Progenitor cell of endocrine pancreas (in vitro differentiated cells): Measurements from ENCODE around the gene DYNLT1. TPM values are rescaled to one million over a fixed set of nuclear protein-coding genes. Genes with fewer than 3 reads are reported as not detected.
"Not testable (repeated sequence)": the region's sequence is repeated elsewhere in the genome, so short reads cannot be mapped to it uniquely, and the experiment has no call there.

ENCODE experiments used
- DNase-seq: peaks from one replicate; pipeline ENCODE4 v3.0.0; 2021; ENCODE audit warnings: low spot score; ENCODE audit not compliant: unreplicated experiment
- H3K27ac Mint-ChIP-seq: 2 replicates; pipeline ENCODE4 v1.8.0; 2021; ENCODE audit warnings: mild to moderate bottlenecking, moderate library complexity, mixed read lengths
- H3K27me3 Mint-ChIP-seq: 2 replicates; pipeline ENCODE4 v1.8.0; 2021; ENCODE audit warnings: mixed read lengths
- H3K36me3 Mint-ChIP-seq: 2 replicates; pipeline ENCODE4 v1.8.0; 2022; ENCODE audit warnings: mixed read lengths; ENCODE audit not compliant: insufficient read depth
- H3K4me1 Mint-ChIP-seq: 2 replicates; pipeline ENCODE4 v1.8.0; 2021; ENCODE audit warnings: low read depth, mixed read lengths
- H3K4me3 Mint-ChIP-seq: 2 replicates; pipeline ENCODE4 v1.8.0; 2021; ENCODE audit warnings: low read depth, mild to moderate bottlenecking, moderate library complexity, mixed read lengths
- H3K9me3 Mint-ChIP-seq: 2 replicates; pipeline ENCODE4 v1.8.0; 2021; ENCODE audit warnings: low read depth, mixed read lengths
- total RNA-seq: library from RNA; stranded (reverse); gene quantifications from 2 replicates; pipeline ENCODE4 v1.2.1, GENCODE V29; 2021
- TF ChIP-seq, protein P1 (sequence below): fragments of 200-600 bp; sonication (generic); IDR thresholded peaks from one replicate; pipeline ENCODE4 v1.5.0; 2021; ENCODE audit warnings: antibody characterized with exemption, mild to moderate bottlenecking; ENCODE audit not compliant: unreplicated experiment

DYNLT1 gene
- total RNA-seq, 1 donor from 2014 or later, result 124 TPM

DNA sequence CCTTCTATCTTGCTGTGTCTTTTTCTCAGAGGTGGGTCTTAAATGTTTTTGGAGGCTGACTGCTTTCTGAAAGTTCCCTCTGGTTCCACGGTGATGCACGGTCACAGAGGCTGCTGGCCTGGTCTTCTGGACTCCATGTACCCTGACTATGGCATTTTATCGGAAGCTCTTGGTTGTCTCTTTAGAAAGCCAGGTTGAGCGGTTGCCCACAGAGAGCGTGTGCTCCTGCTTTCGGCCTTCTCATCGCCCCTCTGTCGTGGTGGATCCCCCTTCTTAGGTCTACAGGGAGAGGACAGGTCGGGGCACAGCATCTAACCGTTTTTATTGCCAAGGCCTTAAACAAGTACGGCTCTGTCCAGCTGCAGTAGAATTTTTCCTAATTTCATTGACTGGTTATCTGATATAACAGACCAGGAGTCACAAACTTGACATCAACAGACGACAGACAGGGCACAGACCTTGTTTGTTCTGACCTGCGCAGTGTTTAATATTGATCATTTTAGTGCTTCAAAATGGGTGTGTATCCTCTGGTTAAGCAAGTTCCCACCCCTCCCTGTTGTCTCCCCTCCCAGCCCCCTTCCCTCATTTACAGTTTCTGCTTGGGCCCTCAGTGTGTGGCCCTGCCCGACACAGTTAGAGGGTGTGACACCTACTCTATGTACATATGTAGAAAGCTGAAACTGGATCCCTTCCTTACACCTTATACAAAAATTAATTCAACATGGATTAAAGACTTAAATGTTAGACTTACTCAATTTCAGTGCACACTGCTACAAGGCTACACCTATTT, 30.0 kb upstream of the DYNLT1 start:
- Mint-ChIP-seq H3K27me3 (peaks cover 2% of the 10 kb centered on the region), H3K4me3 (no peak overlapping the region), H3K36me3 (no peaks in the 10 kb centered on the region), H3K4me1 (peaks cover 7% of the 10 kb centered on the region), H3K9me3 (no peaks in the 10 kb centered on the region), H3K27ac (no peak overlapping the region)
- no peak for DNase-seq
- TF ChIP-seq, protein P1, sequence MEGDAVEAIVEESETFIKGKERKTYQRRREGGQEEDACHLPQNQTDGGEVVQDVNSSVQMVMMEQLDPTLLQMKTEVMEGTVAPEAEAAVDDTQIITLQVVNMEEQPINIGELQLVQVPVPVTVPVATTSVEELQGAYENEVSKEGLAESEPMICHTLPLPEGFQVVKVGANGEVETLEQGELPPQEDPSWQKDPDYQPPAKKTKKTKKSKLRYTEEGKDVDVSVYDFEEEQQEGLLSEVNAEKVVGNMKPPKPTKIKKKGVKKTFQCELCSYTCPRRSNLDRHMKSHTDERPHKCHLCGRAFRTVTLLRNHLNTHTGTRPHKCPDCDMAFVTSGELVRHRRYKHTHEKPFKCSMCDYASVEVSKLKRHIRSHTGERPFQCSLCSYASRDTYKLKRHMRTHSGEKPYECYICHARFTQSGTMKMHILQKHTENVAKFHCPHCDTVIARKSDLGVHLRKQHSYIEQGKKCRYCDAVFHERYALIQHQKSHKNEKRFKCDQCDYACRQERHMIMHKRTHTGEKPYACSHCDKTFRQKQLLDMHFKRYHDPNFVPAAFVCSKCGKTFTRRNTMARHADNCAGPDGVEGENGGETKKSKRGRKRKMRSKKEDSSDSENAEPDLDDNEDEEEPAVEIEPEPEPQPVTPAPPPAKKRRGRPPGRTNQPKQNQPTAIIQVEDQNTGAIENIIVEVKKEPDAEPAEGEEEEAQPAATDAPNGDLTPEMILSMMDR, result no peak

- Mint-ChIP-seq H3K9me3 (no peaks in the 10 kb centered on the region), H3K4me3 (no peak overlapping the region), H3K27ac (no peak overlapping the region), H3K36me3 (no peaks in the 10 kb centered on the region), H3K27me3 (peaks cover 11% of the 10 kb centered on the region), H3K4me1 (peaks cover 18% of the 10 kb centered on the region)
- TF ChIP-seq, protein P1, result no peak
- DNase-seq, result no peak
These were observed 28.2 kb upstream of the DYNLT1 start for GRCh38 chr6:158672726-158673125.

DNA sequence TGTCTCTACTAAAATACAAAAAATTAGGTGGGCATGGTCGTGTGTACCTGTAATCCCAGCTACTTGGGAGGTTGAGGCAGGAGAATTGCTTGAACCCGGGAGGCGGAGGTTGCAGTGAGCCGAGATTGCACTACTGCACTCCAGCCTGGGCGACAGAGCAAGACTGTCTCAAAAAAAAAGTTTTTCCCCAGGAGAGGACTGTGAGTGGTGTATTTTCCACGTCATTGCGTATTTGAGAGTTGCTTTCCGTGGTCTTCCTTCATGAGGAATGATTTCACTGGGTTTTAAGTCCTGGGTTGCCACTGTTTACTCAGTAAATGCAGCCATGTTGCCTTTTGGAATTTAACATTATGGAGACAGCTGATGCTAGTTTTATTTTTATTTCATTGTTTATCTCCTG, 27.6 kb upstream of the DYNLT1 start:
- H3K4me3 Mint-ChIP-seq, H3K36me3 Mint-ChIP-seq, H3K9me3 Mint-ChIP-seq, DNase-seq, H3K27ac Mint-ChIP-seq: not testable (repeated sequence)
- Mint-ChIP-seq H3K4me1 (peaks cover 18% of the 10 kb centered on the region), H3K27me3 (peaks cover 17% of the 10 kb centered on the region)

DNA sequence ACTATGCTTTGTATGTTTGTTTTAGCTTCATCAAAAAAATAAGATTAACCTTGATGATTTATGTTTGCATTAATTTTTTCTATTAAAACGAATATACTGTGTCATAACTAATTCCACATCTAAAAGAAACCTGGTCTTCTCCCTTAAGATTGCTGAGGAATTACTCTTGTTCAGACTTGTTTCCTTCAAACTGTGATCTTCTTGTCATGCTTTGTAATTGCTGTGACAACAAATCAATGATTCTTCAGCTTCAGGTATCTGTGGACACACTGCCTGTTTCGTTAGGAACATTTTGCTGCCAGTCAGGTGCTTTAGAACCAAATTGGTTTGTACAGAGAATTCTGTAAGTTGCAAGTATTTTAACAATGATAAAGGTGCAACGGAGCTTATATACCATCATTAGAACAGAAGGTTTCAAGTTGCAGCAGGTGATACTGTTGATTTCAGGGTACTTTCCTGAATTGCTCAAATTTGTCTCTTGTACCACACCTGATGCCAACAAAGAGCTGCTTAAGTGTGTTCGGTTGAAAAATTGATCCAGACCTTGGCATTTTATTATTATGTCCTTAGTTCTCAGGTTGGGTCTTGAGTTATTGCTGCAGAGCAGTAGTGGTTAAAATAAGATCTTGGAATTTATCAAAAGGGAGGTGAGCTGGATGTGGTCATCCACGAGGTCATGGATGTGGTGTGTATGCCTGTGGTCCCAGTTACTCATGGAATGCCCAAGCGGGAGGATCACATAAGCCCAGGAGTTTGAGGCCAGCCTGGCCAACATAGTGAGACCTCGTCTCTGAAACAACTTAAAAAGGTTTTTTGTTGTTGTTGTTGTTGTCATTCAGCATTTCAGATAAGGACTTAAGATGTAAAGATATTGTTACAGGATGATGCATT, 24.8 kb upstream of the DYNLT1 start:
- no peak for DNase-seq
- Mint-ChIP-seq H3K36me3 (no peaks in the 10 kb centered on the region), H3K4me3 (no peak overlapping the region), H3K27ac (no peak overlapping the region), H3K4me1 (peaks cover 12% of the 10 kb centered on the region), H3K9me3 (no peaks in the 10 kb centered on the region), H3K27me3 (peaks cover 30% of the 10 kb centered on the region)
- TF ChIP-seq, protein P1, result no peak

GRCh38 chr6:158668707-158669103, 24.2 kb upstream of the DYNLT1 start:
- H3K4me3 Mint-ChIP-seq, result no peak overlapping the region
- no peaks in the 10 kb centered on the region for H3K36me3 Mint-ChIP-seq
- DNase-seq, result no peak
- H3K27ac Mint-ChIP-seq, result no peak overlapping the region
- TF ChIP-seq, protein P1, result no peak
- H3K4me1 Mint-ChIP-seq, result peaks cover 14% of the 10 kb centered on the region
- no peaks in the 10 kb centered on the region for H3K9me3 Mint-ChIP-seq
- peaks cover 31% of the 10 kb centered on the region for H3K27me3 Mint-ChIP-seq
